OCI-LY7 (cell line): Measurements from ENCODE around the gene CD8B.
"Not testable (repeated sequence)": the region's sequence is repeated elsewhere in the genome, so short reads cannot be mapped to it uniquely, and the experiment has no call there.

Experiments
- EZH2phosphoT487 ChIP-seq: fragments of 200-600 bp; sonication (generic); IDR thresholded peaks from 2 replicates; pipeline ENCODE4 v1.6.1; 2018; ENCODE audit warnings: low read depth, borderline replicate concordance, mild to moderate bottlenecking, mixed run types, antibody characterized with exemption, low read length, moderate library complexity, mixed read lengths
- TF ChIP-seq, protein P1 (sequence below): fragments of 200-600 bp; sonication (generic); conservative IDR thresholded peaks from 2 replicates; pipeline ENCODE4 v1.5.1; 2014; ENCODE audit warnings: mild to moderate bottlenecking, antibody characterized with exemption, low read length, moderate library complexity, mixed read lengths

DNA sequence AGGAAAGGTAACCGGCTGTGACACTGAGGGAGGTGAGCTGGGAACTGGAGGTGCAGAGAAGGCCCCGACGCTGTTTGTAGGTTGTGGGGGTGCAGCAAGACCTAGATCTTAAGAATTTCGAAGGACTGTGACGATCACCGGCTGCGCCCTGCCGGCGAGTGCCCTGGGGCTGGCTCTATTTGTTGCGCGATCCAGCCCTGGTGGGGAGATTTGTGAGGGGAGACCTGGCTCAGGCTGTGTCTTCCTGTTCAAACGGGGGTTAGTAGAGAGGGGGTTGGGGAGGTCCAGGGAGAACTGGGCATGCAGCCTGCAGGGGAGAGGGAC, 656 bp upstream of the CD8B start:
- TF ChIP-seq, protein P1, sequence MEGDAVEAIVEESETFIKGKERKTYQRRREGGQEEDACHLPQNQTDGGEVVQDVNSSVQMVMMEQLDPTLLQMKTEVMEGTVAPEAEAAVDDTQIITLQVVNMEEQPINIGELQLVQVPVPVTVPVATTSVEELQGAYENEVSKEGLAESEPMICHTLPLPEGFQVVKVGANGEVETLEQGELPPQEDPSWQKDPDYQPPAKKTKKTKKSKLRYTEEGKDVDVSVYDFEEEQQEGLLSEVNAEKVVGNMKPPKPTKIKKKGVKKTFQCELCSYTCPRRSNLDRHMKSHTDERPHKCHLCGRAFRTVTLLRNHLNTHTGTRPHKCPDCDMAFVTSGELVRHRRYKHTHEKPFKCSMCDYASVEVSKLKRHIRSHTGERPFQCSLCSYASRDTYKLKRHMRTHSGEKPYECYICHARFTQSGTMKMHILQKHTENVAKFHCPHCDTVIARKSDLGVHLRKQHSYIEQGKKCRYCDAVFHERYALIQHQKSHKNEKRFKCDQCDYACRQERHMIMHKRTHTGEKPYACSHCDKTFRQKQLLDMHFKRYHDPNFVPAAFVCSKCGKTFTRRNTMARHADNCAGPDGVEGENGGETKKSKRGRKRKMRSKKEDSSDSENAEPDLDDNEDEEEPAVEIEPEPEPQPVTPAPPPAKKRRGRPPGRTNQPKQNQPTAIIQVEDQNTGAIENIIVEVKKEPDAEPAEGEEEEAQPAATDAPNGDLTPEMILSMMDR = not testable (repeated sequence)
- not testable (repeated sequence) for TF ChIP-seq EZH2phosphoT487
